NCI-H1092 treated with DMSO at 0.1 percent for 48 hours (cell line): ENCODE results near the gene PPP1R27.
"Not testable (repeated sequence)": the region's sequence is repeated elsewhere in the genome, so short reads cannot be mapped to it uniquely, and the experiment has no call there.

Experiments
- DNase-seq: peaks from one replicate; lab custom pipeline; 2025; lab: John Stamatoyannopoulos, UW

Gene PPP1R27

GRCh38 chr17:81840826-81841778 is 6.3 kb upstream of the PPP1R27 start:
- DNase-seq: no peak

GRCh38 chr17:81840059-81840458 is 5.2 kb upstream of the PPP1R27 start:
- DNase-seq: not testable (repeated sequence)

GRCh38 chr17:81839301-81839700 is 4.5 kb upstream of the PPP1R27 start:
- DNase-seq: no peak

GRCh38 chr17:81838753-81839255 is 4.0 kb upstream of the PPP1R27 start:
- no peak for DNase-seq

GRCh38 chr17:81837641-81838040 is 2.8 kb upstream of the PPP1R27 start:
- no peak for DNase-seq

- DNase-seq: no peak
Observed at GRCh38 chr17:81833921-81834830, 674 bp downstream of the PPP1R27 start.

- DNase-seq: peak; percentile 90
Observed at GRCh38 chr17:81833160-81833920, 1.5 kb downstream of the PPP1R27 start, which contains the start of gene MCRIP1. Gene MCRIP1, minus strand, starts transcription at chr17:81833291. Its CDS starts 8,785 bp downstream, at chr17:81824506.

- DNase-seq: no peak
Observed at GRCh38 chr17:81832608-81833159, 2.2 kb downstream of the PPP1R27 start.

GRCh38 chr17:81831957-81832607 is 2.8 kb downstream of the PPP1R27 start:
- peak; percentile 51 for DNase-seq

- DNase-seq: no peak
Observed at GRCh38 chr17:81831563-81831956, 3.3 kb downstream of the PPP1R27 start.

- DNase-seq: no peak
Observed at GRCh38 chr17:81829858-81830257, 5.0 kb downstream of the PPP1R27 start.

GRCh38 chr17:81828656-81829055 is 6.2 kb downstream of the PPP1R27 start:
- no peak for DNase-seq

- no peak for DNase-seq
Observed at GRCh38 chr17:81825841-81826466, 8.9 kb downstream of the PPP1R27 start.

- DNase-seq: no peak
Observed at GRCh38 chr17:81824595-81824994, 10.3 kb downstream of the PPP1R27 start.

GRCh38 chr17:81823820-81824550 is 10.9 kb downstream of the PPP1R27 start:
- DNase-seq: no peak

- DNase-seq: no peak
Observed at GRCh38 chr17:81822996-81823819, 11.6 kb downstream of the PPP1R27 start.

GRCh38 chr17:81822312-81822637 is 12.6 kb downstream of the PPP1R27 start:
- DNase-seq: no peak

- DNase-seq: no peak
Observed at GRCh38 chr17:81821603-81822311, 13.1 kb downstream of the PPP1R27 start.
